HTERT RPE-1 (cell line): ENCODE results near the gene FUT8.

Experiments used
- in situ Hi-C: fragments of 300-500 bp; cut with MboI; formaldehyde crosslinking; loops from 4 replicates; pipeline ENCODE4 v1.14.3; 2020; ENCODE audit warnings: low sequenced_read_pairs

Gene FUT8

DNA sequence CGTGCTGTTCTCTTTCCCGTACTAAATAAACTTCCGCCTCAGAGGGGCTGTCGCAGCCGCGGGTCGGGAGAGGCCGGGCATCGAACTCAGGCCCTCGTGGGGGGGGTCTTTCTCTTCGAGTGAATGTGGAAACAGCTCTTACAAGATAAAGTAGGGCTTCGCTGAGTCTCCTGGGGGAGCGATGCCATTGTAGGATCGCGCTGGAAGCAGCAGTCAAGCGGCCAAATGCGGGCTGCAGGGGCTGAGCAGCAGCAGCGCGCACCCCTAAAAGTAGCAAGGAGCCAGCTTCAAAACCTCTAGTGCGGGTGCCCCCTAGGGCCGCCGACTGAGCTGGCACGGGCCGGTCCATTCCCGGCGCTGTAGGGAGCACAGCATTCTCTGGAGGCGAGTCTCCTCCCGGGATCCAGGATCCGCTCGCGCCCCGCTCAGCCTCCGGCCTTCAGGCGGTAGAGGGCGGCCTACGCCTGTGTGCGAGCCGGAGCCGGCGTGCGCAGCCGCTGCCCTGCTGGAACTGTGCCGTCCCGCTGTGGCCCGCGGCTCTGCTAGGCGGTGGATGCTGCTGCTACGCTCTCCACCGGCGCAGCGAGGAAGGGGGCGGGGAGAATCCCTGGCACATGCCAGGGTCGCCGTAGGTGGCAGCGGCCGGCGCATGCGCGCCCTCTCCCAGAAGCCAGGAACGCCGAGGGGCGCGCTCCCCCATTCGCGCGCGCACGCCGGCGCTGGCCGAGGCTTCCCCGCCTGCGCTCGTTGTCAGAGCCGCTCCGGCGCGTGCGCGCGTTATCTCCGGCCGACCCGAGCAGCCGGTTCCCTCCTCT, at the start of gene FUT8:
TSS of gene FUT8 (plus strand) at position 699 of the 815 bp plus-strand sequence. CDS start 148,834 bp downstream, outside the sequence.
- in situ Hi-C loops, result no loop called here

DNA sequence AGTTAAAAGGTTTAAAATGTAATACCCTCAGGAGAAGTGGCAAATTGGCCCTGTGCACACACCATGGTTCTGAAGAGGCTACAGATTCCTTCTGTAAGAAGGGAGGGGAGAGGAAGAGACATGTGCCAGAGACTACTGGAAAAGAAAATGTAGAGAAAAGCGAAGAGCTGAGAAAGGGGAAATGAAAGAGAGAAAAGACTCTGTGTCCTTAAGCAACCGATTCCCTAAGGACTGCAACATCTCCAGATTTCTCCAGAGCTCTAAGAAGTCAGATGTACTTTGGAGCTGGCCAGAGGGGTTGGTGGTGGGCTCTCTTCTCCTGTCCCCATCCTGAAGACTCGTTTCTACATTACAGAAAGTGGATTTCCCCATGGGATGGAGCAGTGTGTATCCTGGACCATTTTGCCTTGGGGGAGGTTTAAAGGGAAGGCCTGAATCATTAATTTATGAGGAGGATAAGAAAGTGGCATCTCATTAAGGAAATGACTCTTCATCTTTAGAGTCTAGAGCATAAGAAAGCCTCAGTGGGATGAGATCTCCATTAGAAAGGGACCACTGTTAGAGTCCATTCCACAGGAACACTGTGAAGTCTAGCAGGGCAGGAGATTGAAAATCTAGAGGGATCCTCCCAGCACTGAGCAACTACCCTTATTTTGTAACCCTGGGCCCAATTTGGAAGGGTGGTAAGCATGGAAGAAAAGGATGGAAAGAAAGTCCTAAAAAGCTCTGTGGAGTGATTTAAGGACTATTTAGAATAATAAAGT, 45.5 kb upstream of the FUT8 start:
- in situ Hi-C loops, result no loop called here

DNA sequence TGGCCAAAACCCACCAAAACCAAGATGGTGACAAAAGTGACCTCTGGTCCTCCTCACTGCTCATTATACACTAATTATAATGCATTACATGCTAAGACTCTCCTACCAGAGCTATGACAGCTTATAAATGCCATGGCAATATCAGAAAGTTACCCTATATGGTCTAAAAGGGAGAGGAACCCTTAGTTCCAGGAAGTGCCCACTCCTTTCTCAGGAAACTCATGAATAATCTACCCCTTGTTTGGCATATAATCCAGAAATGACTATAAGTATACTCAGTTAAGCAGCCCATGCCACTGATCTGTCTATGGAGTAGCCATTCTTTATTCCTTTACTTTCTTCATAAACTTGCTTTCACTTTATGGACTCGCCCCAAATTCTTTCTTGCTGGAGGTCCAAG, 43.0 kb upstream of the FUT8 start:
- in situ Hi-C loops, result no loop called here

DNA sequence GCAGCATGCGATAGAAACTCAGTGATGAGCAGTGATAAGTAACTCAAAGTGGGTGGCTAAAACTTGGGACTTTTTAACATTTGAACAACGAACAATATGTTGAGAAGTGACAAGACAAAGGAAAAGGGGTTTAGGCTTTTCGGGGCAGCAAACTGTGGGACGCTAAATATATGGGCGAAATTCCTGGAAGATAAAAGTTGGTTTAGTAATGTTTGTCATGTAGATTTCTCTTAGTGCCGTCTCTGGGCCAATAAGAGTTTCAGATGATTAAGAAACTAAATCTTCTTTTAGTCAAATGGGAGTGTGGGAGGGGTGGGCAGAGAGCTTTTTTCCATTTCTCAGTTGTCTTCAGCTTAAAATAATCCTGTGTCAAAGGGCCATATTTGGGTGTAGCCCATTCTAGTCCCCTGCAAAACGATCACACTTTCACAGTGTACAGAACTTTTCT, 41.7 kb upstream of the FUT8 start:
- in situ Hi-C loops, result no loop called here

DNA sequence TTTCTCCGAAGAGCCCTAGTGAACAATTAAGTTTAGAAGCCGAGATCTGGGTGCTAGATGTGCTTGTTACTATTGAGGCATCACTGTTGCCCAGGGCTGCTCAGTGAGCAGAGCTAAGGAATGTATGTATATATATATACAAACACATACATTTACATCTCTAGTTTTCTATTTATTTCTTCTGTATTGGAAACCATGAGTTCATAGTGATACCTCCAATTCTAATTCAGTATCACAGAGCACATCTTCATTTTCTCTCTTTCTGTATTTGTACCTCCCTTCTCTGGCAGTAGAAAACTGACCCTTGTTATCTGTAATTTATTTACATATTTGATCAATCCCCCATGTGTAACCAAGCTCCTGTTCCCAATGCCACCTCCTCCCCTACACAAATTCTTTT, 40.7 kb upstream of the FUT8 start:
- in situ Hi-C loops, result no loop called here

DNA sequence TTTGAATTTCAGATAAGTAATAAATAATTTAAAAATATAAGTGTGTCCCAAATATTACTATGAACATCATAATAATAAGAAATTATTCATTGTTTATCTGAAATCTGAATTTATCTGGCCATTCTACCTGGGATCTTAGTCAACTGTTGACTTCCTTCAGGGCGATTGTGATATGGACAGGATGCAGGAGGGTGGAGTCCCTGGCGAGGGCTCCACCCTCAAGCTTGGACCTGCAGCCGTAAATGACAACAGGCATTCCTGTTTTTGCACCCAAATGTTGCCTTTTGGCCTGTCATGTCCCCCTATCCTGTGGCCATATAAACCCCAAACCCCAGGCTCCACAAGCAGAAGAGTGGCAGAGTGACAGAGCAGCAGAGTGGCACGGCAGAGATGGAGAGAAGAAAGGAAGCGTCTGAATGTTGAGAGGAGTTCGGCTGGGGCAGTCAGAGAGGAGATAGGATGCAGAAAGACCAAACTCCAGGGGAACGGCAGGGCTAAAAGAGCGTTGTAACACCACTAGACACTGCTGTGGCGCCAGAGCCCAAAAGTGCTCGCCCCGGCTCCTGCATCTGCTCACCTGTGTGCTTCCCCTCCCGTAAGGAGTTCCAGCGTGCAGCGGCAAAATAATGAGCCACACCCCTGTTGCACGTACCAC, 39.4 kb upstream of the FUT8 start:
- in situ Hi-C loops, result no loop called here

DNA sequence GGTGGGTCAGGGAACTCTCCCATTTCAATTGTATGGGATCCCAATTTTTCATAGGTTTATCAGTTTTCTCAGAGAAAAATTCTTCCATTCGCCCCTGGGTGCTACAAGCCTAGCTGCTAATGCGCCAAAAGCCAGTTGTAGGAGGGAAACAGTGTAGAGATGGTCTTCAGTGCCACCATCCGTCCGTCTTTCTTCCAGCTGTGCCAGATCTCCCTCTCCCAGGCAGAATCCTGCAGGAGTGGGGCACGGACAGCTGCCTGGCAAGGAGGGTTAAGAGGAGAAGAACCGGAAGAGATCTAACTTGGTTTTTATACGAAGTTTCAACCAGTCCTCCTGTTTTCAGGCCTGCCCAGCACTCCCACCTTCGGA, 38.9 kb upstream of the FUT8 start:
- in situ Hi-C loops, result no loop called here

DNA sequence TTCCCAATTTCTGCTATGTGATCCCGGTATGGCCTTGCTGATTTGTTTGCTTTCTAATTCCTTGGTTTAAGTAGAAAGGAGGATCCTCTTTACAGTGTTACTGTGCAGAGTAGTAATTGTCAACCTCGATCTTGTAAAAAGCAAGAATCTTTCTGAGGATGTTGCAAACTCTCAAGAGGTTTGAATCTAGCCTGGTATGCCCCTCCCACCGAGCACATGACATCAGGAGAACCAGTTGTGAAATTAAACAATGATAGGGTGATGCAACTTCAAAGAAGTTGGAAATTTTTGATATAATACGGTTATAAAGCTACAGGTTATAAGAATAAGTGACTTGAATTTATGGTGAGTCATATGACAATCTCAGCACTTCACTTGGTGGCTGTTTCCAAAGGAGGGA, 35.0 kb upstream of the FUT8 start:
- in situ Hi-C loops, result no loop called here

DNA sequence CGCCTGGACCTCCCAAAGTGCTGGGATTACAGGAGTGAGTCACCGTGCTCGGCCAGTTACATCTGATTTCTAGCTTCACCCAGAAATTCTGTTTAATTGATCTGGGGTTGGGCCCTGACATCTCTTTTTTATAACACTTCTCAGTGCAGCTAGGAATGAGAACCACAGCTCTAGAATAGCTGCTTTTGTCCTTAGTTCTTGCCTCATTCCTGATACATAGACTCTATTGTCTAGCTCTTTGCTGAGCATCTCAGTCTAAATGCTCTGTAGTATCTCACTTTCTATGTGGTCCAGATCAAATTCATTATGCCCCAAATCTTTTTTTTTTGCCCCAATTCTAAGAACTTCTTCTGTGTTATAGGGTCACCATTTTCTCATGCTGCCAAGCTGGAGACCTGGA, 29.9 kb upstream of the FUT8 start:
- in situ Hi-C loops, result no loop called here

DNA sequence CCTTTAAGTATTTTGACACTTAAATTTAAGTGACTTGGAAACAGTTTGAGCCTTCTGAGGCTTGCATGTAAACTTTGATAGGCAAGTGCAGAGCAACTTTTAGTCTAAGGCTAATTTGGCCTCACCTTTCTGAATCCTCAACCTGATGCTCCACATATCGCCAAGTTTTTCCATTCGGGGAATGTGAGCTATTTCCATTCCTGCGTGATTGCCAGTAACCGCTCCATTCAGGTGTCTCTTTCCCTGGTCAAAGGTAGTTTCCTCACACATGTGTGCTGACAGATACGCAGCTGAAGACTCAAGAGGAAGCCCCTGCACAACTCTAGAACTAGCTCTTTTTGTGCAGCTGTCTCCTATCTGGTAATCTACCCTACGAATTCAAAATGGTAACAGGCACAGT, 25.4 kb upstream of the FUT8 start:
- in situ Hi-C loops, result no loop called here

DNA sequence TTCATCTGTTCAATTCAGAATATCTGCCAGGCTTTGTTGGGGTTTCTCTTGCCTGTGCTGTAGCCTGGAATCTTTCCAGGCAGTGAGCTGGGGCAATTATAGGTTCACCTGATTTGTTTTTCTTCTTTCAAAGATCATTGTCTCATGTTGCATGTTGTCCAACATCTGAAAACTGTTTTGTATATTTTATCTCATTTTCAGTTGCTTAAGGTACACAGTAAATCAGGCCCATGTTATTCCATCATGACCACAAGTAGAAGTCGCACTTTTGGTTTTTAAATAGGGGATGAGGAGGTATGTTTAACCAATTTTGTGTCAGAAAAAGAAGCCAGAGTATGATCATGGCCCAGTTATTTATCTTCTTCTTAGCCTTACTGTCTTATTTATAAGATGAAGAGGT, 24.9 kb upstream of the FUT8 start:
- in situ Hi-C loops, result no loop called here

DNA sequence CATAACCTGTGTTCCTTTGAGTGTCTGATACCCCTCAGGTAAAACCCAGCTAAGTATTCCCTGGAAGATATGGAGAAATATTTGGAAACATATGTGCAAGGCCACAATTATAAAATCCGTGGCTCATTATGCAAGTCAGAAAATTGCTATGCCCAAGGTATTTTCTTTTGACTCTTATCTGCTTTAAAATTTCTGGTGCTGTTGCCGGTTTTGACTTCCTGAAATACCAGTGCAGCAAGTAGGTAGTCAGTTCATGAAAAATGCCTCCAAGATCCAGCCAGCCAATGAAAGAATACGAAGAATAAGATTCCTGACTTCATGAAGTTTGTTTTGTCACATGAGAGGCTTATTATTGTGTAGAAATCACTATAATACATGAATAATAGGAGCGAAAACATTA, 20.2 kb upstream of the FUT8 start:
- in situ Hi-C loops, result no loop called here

DNA sequence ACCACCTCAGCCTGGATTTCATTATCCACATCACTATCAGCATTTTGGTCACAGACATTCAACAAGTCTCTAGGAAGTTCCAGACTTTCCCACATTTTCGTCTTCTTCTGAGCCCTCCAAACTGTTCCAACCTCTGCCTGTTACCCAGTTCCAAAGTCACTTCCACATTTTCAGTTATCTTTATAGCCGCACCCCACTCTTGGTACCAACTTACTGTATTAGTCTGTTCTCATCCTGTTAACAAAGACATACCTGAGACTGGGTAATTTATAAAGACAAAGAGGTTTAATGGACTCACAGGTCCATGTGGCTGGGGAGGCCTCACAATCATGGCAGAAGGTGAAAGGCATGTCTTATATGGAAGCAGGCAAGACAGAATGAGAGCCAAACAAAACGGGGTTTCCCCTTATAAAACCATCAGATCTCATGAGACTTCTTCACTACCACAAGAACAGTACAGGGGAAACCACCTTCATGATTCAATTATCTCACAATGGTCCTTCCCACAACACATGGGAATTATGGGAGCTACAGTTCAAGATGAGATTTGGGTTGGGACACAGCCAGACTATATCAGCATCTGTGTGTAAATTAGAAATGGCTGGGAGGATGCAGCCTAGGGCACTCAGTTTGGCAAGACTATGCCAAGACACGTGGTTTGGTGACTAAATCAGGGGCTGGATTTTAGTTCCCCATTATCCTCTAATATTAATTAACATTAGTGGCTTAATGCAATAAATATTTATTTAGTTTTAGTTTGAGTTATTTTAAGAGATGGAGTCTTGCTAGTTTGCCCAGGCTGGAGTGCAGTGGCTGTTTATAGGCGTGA, 16.2 kb upstream of the FUT8 start:
- in situ Hi-C loops, result no loop called here

DNA sequence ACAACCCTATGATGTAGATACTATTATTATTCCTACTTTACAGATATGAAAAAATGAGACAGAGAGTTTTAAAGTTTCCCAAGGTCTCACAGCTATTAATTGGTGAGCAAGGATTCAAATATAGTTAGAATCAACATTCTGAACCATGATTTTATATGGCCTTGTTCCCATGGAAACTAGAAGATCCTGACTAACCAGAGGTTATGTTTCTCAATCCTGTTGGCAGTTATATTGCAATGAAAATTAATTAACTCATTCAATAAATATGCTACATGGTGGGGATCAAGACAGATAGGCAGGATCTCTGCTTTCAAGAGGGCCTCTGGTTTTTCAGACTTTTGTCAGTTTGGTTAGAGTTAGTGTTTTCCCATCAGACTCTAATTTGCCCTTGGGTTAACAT, 9.3 kb upstream of the FUT8 start:
- in situ Hi-C loops, result no loop called here

DNA sequence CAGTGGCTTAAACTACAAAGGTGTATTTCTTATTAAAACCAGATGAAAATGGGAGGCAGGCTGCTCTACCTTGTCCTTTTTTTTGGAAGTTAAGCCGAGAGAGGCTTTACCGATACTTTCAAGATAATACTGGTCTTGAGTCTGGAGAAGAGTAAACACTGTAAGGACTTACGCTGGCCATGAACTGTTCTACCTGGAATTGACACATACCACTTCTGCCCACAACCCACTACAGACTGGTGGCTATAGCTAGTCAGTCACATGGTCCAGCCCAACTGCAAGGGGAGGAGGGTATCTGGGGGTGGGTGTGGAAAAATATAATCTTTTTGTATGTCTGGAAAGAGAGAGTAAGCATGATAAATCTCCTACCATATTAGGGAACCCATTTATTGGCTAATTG, 4.4 kb upstream of the FUT8 start:
- in situ Hi-C loops, result no loop called here

DNA sequence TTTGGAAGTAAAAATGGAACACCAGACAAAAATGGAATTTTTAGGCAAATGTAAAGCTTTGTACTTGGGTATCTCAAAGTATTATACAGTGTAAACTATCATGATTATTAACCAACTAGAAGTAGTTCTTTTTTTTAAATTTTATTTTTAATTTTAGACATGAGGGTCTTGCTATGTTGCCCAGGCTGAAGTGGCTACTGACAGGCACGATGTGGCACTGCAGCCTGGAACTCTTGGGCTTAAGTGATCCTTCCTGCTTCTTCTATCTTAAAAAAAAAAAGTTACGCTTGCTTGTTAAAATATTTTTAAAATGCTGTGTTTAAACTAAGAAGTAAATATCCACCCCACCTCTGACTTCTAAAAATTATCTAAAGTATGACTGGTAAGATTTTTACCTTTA, 1.9 kb upstream of the FUT8 start:
- in situ Hi-C loops, result no loop called here

DNA sequence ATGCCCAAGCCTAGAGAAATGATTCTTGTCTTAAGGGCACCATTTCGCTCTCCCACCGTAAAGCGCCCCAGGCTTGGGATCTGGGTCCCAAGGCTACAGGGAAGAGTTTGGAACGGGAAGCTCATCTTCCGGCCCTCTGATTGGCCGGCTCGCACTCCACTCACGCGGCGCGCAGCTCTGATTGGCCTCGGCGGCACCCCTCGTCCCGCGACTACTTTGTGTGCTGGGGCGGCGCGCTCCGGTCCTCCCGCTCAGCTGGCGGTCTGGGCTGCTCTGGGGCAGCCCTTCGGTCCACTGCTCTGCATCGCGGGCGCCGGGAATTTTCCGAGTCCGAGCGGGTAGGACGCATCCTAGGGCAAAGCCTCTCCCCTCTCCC, 886 bp upstream of the FUT8 start:
- in situ Hi-C loops, result no loop called here

DNA sequence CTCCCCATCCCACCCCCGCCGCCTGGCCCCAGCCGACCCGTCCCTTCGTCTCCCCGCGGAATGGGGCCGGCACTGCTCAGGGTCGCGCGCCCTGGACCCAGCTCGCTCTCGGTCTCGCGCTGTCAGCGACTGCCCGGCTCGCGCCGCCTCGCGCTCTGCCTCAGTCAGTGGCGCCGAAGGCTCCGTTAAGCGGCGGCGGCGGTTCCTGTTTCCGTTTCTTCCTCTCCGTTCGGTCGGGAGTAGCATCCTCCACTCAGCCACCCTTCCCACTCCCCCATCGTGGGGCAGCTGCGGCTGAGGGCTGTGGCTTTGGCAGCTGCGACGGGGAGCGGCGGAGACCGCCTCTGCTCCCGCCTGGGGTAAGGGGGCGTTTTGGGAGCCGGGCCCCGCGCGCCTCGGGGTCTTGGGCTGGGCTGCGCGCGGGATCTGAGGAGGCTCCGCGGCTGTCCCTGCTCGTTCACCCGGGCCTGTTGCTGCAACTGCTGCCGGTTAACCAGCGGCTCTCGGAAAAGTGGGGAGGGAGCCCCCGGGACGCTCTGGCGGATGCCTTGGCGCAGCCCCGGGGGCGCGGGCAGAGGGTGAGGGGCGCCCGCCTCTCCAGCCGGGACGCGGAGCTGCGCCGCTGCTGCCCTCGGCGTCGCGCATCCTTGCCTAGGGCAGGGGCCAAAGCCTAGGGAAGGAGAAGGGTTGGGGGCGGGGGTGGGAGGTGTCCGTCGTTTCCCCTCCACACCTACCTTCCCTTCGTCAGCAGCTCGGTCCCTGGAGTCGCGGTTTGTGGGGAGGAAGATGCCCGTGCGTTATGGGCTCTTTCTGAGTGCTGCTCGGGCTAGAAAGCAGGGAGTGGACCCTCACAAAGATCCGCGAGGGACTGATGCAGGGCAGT, 567 bp downstream of the FUT8 start:
- in situ Hi-C loops, result no loop called here

DNA sequence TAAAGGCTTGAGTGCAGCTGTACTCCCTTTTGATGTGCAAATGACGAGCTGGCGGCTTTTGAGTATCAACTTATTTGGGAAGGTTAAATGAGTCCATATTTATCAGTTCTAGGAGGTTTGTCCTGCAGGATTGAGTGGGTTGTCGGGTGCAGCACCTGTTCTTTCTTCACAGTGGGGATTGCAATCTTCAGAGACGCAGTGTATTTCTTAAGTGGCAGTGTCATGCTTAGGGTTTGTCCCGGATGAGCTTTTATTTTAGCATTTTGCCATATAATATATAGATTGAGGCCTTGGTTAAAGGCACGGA, 1.2 kb downstream of the FUT8 start:
- in situ Hi-C loops, result no loop called here

DNA sequence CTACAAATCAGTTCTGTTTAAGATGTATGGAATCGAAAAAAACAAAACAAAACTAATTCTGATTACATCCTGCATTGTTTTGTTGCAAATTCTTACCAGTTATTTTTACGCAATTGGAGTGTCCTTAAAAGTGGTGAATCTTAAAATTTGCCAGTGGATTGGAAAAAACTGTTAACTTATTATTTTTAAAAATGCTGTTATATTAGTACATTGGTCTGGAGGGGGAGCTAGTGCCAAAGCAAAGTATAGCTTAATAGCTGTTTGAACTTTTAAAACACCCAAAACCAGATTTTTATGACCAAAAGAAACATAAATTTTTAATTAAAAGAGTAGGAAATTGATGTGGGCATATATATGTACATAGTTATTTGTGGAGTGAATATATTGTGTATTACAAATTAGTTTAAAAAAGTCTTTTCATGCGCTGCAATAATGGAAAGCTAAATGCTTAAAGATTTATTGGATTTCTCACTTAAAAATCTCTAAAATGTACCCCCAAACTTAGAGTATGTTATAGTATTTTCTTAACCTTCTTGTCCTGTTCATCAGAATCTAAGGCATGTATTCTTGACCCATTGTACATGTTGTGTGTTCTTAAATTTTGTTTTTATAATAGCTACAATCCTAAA, 2.5 kb downstream of the FUT8 start:
- in situ Hi-C loops, result no loop called here
